ENCODE results near the gene FSCN2. TPM values are rescaled to one million over a fixed set of nuclear protein-coding genes. Genes with fewer than 3 reads are reported as not detected.
A peak's percentile ranks its signal among the peaks of the same experiment; 100 is the strongest.
"Not testable (repeated sequence)": the region's sequence is repeated elsewhere in the genome, so short reads cannot be mapped to it uniquely, and the experiment has no call there.

The FSCN2 gene
- total and polyA plus RNA-seq, 2 donors from 2014 or later: 0.26 to 3.8 TPM

DNA sequence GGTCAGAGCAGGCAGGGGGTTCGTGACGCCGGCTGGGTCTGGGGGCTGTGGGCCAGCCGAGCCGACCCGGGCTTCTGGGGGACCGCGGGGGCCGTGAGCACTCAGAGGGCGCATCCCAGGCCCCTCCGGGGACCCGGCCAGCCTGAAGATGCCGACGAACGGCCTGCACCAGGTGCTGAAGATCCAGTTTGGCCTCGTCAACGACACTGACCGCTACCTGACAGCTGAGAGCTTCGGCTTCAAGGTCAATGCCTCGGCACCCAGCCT is 140 bp downstream of the FSCN2 start:
- H3K4me3 ChIP-seq (ENCODE audit: low read length in 3 of 3): no peak overlapping the region
- H3K9me3 ChIP-seq (ENCODE audit: control insufficient read depth in 2 of 3, insufficient read depth in 1 of 3, low read length in 3 of 3): no peaks in the 10 kb centered on the region
- FAIRE-seq (no peak), DNase-seq (peak in 1 of 5 donors; percentile 76)
- no peak overlapping the region for H3K9ac ChIP-seq (ENCODE audit: low read length in 3 of 3)
- H3K27ac ChIP-seq (ENCODE audit: low read depth in 2 of 2, low read length in 2 of 2): no peak overlapping the region
- intact Hi-C loops (cut with DNase I): no loop called here
- H3K4me1 ChIP-seq (ENCODE audit: control insufficient read depth in 2 of 3, insufficient read depth in 2 of 3, low read depth in 1 of 3, low read length in 3 of 3): peaks cover 0 to 15% (median 0%) of the 10 kb centered on the region in 3 donors
- TF ChIP-seq, protein P1, sequence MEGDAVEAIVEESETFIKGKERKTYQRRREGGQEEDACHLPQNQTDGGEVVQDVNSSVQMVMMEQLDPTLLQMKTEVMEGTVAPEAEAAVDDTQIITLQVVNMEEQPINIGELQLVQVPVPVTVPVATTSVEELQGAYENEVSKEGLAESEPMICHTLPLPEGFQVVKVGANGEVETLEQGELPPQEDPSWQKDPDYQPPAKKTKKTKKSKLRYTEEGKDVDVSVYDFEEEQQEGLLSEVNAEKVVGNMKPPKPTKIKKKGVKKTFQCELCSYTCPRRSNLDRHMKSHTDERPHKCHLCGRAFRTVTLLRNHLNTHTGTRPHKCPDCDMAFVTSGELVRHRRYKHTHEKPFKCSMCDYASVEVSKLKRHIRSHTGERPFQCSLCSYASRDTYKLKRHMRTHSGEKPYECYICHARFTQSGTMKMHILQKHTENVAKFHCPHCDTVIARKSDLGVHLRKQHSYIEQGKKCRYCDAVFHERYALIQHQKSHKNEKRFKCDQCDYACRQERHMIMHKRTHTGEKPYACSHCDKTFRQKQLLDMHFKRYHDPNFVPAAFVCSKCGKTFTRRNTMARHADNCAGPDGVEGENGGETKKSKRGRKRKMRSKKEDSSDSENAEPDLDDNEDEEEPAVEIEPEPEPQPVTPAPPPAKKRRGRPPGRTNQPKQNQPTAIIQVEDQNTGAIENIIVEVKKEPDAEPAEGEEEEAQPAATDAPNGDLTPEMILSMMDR (IDR thresholded peaks at IDR 0.05; ENCODE audit: borderline replicate concordance, extremely low read depth, insufficient read depth): no peak
- H3K27me3 ChIP-seq (ENCODE audit: control insufficient read depth, insufficient read depth, low read length): no peaks in the 10 kb centered on the region
- H3K36me3 ChIP-seq (ENCODE audit: control insufficient read depth in 2 of 3, insufficient read depth in 3 of 3, low read length in 3 of 3): no peaks in the 10 kb centered on the region

DNA sequence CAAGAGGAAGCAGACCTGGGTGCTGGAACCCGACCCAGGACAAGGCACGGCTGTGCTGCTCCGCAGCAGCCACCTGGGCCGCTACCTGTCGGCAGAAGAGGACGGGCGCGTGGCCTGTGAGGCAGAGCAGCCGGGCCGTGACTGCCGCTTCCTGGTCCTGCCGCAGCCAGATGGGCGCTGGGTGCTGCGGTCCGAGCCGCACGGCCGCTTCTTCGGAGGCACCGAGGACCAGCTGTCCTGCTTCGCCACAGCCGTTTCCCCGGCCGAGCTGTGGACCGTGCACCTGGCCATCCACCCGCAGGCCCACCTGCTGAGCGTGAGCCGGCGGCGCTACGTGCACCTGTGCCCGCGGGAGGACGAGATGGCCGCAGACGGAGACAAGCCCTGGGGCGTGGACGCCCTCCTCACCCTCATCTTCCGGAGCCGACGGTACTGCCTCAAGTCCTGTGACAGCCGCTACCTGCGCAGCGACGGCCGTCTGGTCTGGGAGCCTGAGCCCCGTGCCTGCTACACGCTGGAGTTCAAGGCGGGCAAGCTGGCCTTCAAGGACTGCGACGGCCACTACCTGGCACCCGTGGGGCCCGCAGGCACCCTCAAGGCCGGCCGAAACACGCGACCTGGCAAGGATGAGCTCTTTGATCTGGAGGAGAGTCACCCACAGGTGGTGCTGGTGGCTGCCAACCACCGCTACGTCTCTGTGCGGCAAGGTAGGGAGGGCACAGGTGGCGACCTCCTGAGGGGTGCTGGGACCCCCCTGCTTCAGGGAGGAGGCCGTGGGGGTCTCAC is 667 bp downstream of the FSCN2 start:
- H3K36me3 ChIP-seq (ENCODE audit: control insufficient read depth in 2 of 3, insufficient read depth in 3 of 3, low read length in 3 of 3): no peaks in the 10 kb centered on the region
- H3K4me3 ChIP-seq (ENCODE audit: low read length in 3 of 3): no peak overlapping the region
- intact Hi-C loops (cut with DNase I): no loop called here
- H3K9me3 ChIP-seq (ENCODE audit: control insufficient read depth in 2 of 3, insufficient read depth in 1 of 3, low read length in 3 of 3): no peaks in the 10 kb centered on the region
- no peak overlapping the region for H3K9ac ChIP-seq (ENCODE audit: low read length in 3 of 3)
- DNase-seq (peak in 3 of 5 donors; percentile 36 to 75 (median 69)), FAIRE-seq (no peak)
- no peak overlapping the region for H3K27ac ChIP-seq (ENCODE audit: low read depth in 2 of 2, low read length in 2 of 2)
- TF ChIP-seq, protein P1 (IDR thresholded peaks at IDR 0.05; ENCODE audit: borderline replicate concordance, extremely low read depth, insufficient read depth): no peak
- H3K27me3 ChIP-seq (ENCODE audit: control insufficient read depth, insufficient read depth, low read length): no peaks in the 10 kb centered on the region
- H3K4me1 ChIP-seq (ENCODE audit: control insufficient read depth in 2 of 3, insufficient read depth in 2 of 3, low read depth in 1 of 3, low read length in 3 of 3): peaks cover 0 to 13% (median 0%) of the 10 kb centered on the region in 3 donors

DNA sequence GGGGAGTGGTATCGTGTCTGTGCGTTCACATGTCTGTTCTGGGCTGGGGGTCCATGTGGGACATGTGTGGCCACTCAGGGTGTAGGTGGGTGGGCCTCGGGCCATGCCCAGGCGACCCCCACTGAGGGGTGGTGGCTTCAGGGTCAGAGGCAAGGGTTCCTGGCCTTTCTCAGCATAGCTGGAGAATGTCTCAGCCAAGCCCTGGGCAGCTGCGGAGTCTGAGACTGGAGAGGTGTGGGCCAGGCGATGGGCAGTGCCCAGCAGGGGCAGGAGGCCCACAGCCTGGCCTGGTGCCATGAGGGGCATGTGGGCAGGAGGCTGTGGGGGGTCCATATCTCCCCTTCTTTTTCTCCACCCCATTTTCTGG is 1.2 kb downstream of the FSCN2 start:
- Histone ChIP-seq H3K36me3 (ENCODE audit: control insufficient read depth in 2 of 3, insufficient read depth in 3 of 3, low read length in 3 of 3) (no peaks in the 10 kb centered on the region), H3K4me1 (ENCODE audit: control insufficient read depth in 2 of 3, insufficient read depth in 2 of 3, low read depth in 1 of 3, low read length in 3 of 3) (peaks cover 0 to 13% (median 0%) of the 10 kb centered on the region in 3 donors), H3K27ac (ENCODE audit: low read depth in 2 of 2, low read length in 2 of 2) (no peak overlapping the region), H3K27me3 (ENCODE audit: control insufficient read depth, insufficient read depth, low read length) (no peaks in the 10 kb centered on the region), H3K4me3 (ENCODE audit: low read length in 3 of 3) (no peak overlapping the region), H3K9ac (ENCODE audit: low read length in 3 of 3) (no peak overlapping the region), H3K9me3 (ENCODE audit: control insufficient read depth in 2 of 3, insufficient read depth in 1 of 3, low read length in 3 of 3) (no peaks in the 10 kb centered on the region)
- TF ChIP-seq, protein P1 (IDR thresholded peaks at IDR 0.05; ENCODE audit: borderline replicate concordance, extremely low read depth, insufficient read depth): no peak
- FAIRE-seq (no peak), DNase-seq (no peak)
- intact Hi-C loops (cut with DNase I): no loop called here

DNA sequence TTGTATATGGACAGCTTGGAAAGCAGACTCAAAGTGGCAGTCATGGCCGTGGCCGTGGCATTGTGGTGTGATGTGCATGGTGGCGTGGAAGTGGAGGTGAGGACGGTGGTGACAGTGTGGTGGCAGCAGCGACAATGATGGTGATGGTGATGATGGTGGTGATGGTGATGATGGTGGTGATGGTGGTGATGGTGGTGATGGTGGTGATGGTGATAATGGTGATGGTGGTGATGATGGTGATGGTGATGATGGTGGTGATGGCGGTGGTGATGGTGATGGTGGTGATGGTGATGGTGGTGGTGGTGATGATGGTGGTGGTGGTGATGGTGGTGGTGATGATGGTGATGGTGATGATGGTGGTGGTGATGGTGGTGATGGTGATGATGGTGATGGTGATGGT is 2.8 kb downstream of the FSCN2 start:
- H3K36me3 ChIP-seq (ENCODE audit: control insufficient read depth in 2 of 3, insufficient read depth in 3 of 3, low read length in 3 of 3); intact Hi-C loops (cut with DNase I); FAIRE-seq; H3K27ac ChIP-seq (ENCODE audit: low read depth in 2 of 2, low read length in 2 of 2); DNase-seq; H3K9ac ChIP-seq (ENCODE audit: low read length in 3 of 3); H3K27me3 ChIP-seq (ENCODE audit: control insufficient read depth, insufficient read depth, low read length); H3K4me3 ChIP-seq (ENCODE audit: low read length in 3 of 3); H3K9me3 ChIP-seq (ENCODE audit: control insufficient read depth in 2 of 3, insufficient read depth in 1 of 3, low read length in 3 of 3): not testable (repeated sequence)
- peaks cover 0 to 13% (median 0%) of the 10 kb centered on the region in 3 donors for H3K4me1 ChIP-seq (ENCODE audit: control insufficient read depth in 2 of 3, insufficient read depth in 2 of 3, low read depth in 1 of 3, low read length in 3 of 3)

DNA sequence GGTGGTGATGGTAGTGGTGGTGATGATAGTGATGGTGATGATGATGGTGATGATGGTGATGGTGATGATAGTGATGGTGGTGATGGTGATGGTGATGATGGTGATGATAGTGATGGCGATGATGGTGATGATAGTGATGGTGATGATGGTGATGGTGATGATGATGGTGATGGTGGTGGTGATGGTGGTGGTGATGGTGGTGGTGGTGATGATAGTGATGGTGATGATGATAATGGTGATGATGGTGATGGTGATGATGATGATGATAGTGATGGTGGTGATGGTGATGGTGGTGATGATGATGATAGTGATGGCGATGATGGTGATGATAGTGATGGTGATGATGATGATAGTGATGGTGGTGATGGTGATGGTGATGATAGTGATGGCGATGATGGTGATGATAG is 3.8 kb downstream of the FSCN2 start:
- intact Hi-C loops (cut with DNase I); DNase-seq; H3K27ac ChIP-seq (ENCODE audit: low read depth in 2 of 2, low read length in 2 of 2); H3K9ac ChIP-seq (ENCODE audit: low read length in 3 of 3); H3K9me3 ChIP-seq (ENCODE audit: control insufficient read depth in 2 of 3, insufficient read depth in 1 of 3, low read length in 3 of 3); FAIRE-seq; H3K36me3 ChIP-seq (ENCODE audit: control insufficient read depth in 2 of 3, insufficient read depth in 3 of 3, low read length in 3 of 3); H3K27me3 ChIP-seq (ENCODE audit: control insufficient read depth, insufficient read depth, low read length): not testable (repeated sequence)
- H3K4me3 ChIP-seq (ENCODE audit: low read length in 3 of 3): peak overlapping the region in 1 of 3 donors; percentile 6
- H3K4me1 ChIP-seq (ENCODE audit: control insufficient read depth in 2 of 3, insufficient read depth in 2 of 3, low read depth in 1 of 3, low read length in 3 of 3): peaks cover 0 to 13% (median 0%) of the 10 kb centered on the region in 3 donors

Data from kidney (tissue), 14 donors.